Measurements from ENCODE around the gene VCAM1.

The VCAM1 gene

DNA sequence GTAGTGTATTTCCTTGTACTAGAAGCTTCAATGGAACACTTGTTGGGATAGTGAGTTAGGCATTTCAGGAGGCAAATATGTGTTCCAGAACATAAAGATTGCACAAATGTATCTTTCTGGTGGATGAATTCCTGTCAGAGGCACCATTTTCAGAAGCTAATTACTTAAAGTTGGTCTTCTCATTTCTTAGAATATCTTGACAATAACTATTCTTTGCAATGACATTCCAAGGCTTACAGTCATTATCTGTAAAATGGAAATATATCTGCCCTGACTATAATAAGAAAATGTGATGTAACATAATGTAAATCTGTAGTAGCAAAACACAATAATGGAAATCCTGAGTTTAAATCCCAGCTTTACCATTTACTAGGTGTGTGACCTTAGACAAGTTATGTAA is 2.7 kb downstream of the VCAM1 start:
- no peak for DNase-seq (ENCODE audit: low read depth)

DNA sequence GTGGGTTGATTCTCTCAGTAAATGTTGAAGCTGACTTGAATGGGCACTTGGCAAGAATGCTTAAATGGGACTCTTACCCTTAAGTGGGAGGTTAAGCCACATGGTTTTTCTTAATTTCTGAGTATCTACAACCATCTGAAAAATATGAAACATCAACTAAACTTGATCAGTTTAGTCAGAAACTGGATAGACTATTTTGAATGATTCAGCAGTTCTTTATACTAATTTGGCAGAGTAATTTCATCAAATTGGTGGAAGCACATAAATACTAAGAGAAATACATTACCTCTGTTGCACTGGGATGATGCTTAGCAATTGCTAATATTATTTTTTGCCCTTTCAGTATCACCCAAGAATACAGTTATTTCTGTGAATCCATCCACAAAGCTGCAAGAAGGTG is 4.7 kb downstream of the VCAM1 start:
- DNase-seq (ENCODE audit: low read depth): no peak

DNA sequence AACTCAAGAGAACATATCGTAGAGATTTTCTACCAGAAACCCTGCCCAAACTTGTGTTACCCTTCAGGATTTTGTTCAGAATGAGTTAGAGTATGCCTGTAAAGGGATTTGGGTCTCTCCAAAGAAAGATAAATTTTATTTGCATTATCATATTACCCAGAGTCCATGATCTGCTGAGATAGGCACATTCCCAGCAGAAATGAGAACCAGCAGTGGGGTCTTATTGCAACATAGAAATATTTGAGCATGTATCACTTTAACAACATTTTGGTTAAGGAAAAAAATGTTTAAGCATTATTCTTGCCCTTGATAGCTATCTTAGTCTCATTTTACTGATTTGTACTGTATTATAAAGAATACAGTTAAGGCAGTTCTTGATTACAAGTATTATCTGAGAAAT is 10.6 kb downstream of the VCAM1 start:
- no peak for DNase-seq (ENCODE audit: low read depth)

GRCh38 chr1:100731309-100731708 is 11.8 kb downstream of the VCAM1 start:
- DNase-seq (ENCODE audit: low read depth): no peak

DNA sequence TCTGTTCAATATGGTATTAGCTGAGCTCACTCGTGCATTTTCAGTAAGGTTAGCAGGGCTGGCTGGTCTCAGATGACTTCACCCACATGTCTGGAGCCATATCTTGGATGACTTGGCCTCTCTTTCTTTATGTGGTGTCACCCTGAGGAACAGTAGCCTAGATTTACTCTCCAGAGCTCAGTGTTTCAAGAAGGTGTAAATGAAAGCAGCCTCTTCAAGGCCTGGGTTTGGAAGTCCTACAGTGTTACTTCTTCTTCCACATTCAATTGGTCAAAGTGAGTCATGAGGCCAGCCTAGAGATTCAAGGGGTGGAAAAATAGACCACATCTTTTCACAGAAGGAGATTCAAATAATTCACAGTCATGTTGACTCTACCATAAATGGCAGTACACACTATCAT is 12.2 kb downstream of the VCAM1 start:
- no peak for DNase-seq (ENCODE audit: low read depth)

DNA sequence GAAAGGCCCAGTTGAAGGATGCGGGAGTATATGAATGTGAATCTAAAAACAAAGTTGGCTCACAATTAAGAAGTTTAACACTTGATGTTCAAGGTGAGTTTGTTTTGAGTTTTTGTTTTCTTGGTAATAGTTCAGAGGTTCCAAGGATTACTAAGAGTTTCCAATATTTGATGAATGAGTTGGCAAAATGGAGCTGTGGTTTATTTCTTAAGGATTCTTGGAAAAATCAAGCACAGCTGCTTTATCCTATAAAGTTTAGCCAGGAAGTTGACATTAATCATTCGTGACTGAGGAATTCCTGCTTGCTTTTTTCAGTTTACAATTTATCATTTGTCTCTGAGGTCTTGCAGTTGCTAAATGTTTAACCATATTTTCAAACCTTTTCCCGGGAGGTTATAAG is 15.1 kb downstream of the VCAM1 start:
- DNase-seq (ENCODE audit: low read depth): no peak

- no peak for DNase-seq (ENCODE audit: low read depth)
Observed at GRCh38 chr1:100735244-100735643, 15.7 kb downstream of the VCAM1 start.

- no peak for DNase-seq (ENCODE audit: low read depth)
Observed at GRCh38 chr1:100736324-100736723, 16.8 kb downstream of the VCAM1 start.

- no peak for DNase-seq (ENCODE audit: low read depth)
Observed at GRCh38 chr1:100736746-100737145, 17.2 kb downstream of the VCAM1 start.

- no peak for DNase-seq (ENCODE audit: low read depth)
Observed at GRCh38 chr1:100746542-100746932, 27.0 kb downstream of the VCAM1 start.

GRCh38 chr1:100747771-100748170 is 28.2 kb downstream of the VCAM1 start:
- DNase-seq (ENCODE audit: low read depth): no peak

DNA sequence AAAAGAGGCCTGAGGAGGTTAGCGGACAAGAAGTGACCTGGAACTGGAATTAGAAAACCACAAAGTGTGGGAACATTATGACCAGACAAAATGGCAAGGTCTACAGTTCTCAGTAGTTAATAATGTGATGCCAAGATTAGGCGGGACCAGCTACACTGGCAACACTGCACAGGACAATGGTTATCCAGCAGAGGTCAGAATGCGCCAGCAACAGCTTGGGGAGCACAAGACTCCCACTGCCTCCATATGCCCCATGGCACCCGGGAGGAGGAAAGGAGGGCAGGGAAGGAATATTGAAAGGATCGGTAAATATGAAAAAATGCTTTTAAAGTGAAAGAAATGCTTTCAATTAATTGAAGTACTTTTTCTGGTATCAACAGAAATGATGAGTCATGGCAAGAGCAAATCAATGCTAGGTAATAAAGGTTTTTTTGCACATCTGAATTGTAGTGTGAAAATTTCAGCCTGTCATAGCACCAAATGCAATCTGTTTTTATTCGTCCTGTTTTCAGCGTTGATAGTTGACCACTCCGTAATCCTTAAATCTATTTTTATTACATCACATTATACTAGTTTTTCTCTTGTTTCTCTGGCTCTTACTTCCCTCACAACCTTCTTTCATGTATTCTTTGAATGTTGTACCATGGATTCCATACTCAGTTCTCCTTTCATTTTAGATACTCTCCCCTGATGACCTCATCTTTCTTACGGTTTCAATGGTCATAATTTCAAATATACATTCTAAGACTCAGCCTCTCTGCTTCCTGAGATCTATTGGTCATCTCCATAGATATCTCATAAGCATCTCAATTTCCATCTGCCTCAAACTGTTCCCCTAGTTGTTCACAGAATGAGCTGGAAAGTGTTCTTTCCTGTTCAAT is 30.7 kb downstream of the VCAM1 start:
- DNase-seq (ENCODE audit: low read depth): no peak

- DNase-seq (ENCODE audit: low read depth): no peak
Observed at GRCh38 chr1:100752791-100753190, 33.2 kb downstream of the VCAM1 start.

DNA sequence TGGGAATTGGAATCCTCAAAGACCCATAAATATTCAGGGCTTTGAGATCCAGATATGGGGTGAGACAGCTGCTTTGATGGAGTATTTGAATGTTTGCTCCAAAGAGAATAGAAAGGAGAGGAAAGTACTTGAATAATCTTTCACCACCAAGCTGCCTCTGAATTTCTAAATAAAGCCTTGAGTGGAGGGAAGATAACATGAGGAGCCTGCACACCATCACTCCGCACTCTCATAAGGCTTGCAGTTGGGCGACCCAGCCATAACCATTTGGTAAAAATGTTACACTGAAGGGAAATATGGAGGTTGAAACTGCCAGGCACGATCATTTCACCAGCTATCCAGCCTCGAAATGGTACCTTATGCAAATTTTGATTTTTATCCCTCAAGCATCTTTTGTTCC is 38.4 kb downstream of the VCAM1 start:
- DNase-seq (ENCODE audit: low read depth): no peak

DNA sequence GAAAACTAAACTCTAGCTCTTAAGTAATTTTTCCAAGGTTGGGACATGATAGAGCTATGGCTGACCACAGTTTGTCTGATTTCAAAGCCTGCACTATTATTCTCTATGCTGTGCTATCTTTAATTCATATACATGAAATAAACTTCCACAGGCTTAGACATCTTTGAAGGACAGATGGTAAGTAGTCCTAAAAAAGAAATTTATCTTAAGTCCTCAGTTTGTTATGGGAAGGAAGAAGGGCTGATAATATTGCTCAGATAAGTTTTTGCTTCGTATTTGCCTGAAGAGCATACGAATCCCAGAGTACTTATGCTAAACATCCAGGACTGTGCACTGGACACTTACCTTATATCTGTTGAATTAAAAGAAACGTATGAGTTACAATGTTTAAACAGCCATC is 39.6 kb downstream of the VCAM1 start:
- DNase-seq (ENCODE audit: low read depth): no peak

- DNase-seq (ENCODE audit: low read depth): no peak
Observed at GRCh38 chr1:100760511-100760910, 41.0 kb downstream of the VCAM1 start.

DNA sequence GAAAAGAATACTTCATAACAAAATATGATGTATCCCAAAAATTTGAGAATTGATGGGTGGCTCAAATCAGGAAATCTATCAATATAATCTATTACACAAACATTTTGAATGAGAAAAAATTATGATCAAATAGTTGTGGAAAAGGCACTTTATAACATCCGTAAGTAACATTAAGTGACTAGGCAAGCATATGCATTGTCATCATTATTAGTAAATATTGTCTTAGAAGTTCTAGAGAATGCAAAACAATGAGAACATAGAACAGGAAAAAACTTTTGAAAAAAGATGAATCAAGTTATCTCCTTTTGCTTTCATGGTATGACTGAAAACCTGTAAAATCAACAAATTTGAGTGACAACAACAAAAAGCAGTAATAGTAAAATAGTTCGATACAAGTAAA is 42.9 kb downstream of the VCAM1 start:
- no peak for DNase-seq (ENCODE audit: low read depth)

GRCh38 chr1:100767176-100767890 is 47.8 kb downstream of the VCAM1 start:
- no peak for DNase-seq (ENCODE audit: low read depth)

GRCh38 chr1:100769323-100769722 is 49.8 kb downstream of the VCAM1 start:
- no peak for DNase-seq (ENCODE audit: low read depth)

GRCh38 chr1:100769906-100770646 is 50.5 kb downstream of the VCAM1 start:
- no peak for DNase-seq (ENCODE audit: low read depth)

DNA sequence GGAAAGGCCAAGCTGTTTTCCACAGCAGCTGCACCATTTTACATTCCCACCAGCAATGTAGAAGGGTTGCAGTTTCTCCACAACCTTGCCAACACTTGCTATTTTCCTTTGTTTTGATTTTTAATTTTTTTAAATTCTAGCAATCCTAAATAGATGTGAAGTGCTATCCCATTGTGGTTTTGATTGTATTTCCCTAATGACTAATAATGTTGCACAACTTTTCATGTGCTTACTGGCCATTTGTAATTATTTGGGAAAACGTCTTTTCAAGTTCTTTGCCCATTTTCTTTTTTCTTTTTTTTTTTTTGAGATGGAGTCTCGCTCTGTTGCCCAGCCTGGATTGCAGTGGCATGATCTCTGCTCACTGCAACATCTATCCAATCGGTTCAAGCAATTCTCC is 53.9 kb downstream of the VCAM1 start:
- no peak for DNase-seq (ENCODE audit: low read depth)

DNA sequence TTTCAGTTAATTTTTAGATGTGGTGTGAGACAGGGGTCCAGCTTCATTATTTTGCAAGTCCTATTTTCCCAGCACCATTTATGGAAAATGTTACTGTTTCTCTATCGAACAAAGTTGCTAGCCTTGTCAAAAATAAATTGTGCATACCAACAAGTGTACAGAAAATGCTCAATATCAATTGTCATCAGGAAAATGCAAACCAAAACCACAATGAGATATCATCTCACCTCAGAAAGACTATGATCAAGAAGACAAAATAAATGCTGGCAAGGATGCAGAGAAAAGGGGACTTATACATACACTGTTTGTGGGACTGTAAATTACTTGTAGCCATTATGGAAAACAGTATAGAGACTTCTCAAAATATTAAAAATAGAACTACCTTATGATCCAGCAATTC is 54.8 kb downstream of the VCAM1 start:
- no peak for DNase-seq (ENCODE audit: low read depth)

GRCh38 chr1:100775483-100775882 is 55.9 kb downstream of the VCAM1 start:
- DNase-seq (ENCODE audit: low read depth): no peak

All from stimulated activated CD8-positive, alpha-beta memory T cell treated with anti-CD3 and anti-CD28 coated beads, Interleukin-15, amount 100 ng/mL, for 1 hour (primary cell).